HG02798 (cell line): ENCODE measurements around the gene KCNQ1.

Source experiments
- ATAC-seq: cut with Tn5 transposase; IDR thresholded peaks from one replicate; pipeline ENCODE4 v1.9.1; 2021; ENCODE audit warnings: mild to moderate bottlenecking; ENCODE audit not compliant: unreplicated experiment, poor library complexity

KCNQ1 gene

GRCh38 chr11:2832533-2833020, 387.8 kb downstream of the KCNQ1 start:
- ATAC-seq: no peak

DNA sequence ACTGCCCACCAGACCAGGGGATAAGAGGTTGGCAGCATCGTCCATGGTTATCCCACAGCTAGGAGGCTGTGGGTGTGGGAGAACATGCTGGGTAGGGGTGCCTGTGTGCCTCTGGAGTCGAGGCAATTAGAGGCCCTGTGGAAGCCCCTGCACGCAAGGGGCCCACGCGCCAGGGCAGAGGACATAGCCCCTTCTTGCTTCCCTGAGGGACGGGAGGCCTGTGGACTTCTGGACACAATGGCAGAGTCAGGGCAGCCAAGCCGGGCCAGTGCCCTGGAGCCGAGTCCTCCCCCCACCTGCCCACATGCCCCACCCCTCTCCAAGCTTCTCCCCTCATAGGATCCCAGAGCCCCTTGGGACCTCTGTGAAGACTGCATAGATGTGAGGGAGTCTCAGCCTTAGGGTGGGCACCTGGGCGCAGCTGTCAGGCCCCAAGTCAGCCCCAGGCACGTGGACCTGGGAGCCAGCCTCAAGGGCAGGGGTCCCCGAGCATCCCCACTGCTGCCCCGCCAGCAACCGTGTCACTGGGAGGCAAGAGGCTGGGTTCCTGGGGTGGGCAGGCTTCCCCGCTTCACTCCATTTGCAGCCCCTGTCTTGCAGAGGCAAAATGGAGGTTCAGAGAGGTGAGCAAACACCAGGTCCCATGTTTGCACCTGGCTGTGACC, 388.4 kb downstream of the KCNQ1 start:
- no peak for ATAC-seq

DNA sequence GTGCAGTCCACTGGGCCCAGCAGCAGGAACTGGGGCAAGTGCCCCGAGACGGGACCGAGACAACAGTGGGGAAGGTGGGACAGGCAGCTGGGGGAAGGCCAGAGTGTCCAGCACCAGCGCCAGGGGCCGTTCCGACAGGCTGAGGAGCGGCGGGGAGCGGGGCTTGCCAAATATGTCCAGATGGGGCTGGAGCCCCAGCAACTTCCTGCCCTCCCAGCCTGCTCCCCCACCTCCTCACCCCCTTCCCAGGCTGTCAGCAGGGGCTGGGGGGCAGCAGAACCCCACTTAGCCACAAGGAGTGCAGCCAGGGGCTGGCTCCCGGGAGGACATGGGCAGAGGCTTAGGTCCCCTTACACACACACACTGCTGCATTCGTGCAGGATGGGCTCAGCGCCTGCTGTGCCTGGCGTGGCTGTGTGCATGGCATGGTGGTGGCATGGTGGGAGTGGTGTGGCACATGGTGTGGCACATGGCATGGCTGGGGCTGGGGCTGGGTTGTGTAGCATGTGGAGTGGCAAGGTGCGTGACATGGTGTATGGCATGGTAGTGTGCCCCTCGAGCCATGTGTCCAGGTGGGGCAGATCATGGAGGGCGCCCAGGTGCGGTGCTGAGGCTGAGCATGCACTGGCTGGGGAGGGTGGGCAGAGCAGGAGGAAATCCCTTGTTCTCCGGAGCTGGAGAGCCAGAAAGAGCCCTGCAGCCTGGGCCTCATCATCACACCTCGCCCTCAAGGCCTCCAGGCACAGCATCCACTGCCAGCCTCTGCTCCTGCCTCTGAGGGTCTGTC, 389.1 kb downstream of the KCNQ1 start:
- ATAC-seq: no peak

DNA sequence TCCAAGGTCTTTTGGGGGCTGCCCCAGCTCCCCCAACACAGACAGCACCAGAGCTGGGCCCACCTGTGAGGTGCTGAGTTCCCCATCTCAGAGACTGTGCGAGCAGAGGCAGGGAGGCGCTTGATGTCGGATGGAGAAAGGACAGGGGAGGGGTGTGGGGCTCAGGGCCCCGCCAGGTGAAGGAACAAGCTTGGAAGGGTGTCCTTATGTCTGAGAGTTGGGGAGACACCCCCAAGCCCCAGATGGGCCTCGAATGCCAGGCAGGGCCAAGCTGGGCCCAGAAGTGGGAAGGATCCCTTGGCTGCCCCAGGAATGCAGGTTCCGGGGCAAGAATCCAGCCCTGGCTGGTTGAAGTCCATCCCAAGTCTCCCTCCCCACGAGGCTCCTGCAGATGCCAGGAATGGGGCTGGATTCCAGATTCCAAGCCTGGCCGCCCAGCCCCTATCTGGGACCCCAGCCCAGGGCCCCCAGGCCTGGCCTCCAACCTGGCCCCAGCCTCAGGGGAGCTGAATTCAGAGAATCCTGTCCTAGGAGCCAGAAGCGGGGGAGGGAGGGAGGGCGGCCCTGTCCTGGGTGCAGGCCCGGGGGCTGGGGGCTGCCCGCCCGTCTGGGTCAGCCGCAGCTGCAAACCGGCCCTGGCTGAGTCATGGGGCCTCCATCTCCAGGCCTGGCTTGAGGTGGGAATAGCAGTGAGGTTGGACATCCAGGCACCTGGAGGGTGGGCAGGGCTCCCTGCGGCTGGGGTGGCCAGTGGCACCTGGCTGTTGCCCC, 389.9 kb downstream of the KCNQ1 start:
- ATAC-seq: no peak

DNA sequence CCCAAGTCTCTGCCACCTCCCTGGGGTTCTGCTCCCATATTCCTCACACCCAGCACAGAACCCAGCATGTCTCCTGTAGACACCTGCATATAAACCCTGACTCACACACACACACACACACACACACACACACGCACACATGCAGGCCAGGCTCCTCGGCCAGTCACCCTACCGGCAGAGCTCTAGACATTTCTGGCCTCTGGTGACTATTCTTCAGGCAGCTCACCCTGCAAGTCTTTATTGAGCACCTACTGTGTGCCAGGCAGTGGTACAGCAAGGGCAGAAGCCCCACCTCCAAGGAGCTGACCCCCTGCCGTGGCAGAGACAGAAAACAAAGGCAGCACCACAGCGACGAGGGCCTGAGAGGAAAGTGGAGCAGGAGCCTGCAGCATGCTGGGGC, 390.5 kb downstream of the KCNQ1 start:
- no peak for ATAC-seq

- ATAC-seq: no peak
Observed at GRCh38 chr11:2835751-2836150, 390.9 kb downstream of the KCNQ1 start.

DNA sequence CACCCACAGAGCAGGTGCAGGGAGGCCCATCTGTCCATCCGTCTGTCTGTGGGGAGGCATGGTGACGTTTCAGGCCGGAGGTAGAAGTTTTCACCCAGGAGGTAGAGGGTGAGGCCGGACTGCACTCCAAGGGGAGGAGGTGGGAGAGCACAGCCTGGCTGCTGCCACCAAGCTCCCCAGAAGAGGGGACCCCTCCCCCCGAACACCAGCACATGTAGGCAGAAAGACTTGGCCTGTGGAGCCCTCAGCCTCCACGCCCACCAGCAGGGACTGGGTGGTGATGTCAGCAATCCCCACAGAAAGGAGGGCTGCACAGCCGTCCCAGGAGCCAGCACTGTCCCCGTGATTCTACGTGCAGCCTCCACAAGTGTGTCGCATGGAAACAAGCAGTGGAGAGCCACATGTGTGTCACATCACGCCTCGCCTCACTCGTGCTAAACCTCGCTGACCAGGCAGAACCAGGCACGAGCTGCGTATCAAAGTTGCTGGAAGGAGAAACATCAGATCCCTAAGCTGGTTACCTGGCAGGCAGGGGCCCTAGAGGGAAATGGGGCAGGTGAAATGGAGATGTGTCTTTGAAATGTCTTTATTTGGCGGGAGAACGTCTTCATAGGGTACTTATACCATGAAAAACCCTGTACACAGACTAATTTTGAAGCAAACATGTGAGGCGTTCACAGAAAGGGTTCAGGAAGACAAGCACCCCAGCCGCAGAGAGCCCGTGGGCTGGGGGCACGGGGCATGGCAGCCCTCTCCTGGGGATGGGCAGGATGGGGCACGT, 391.7 kb downstream of the KCNQ1 start:
- ATAC-seq: no peak

- no peak for ATAC-seq
Observed at GRCh38 chr11:2837096-2837601, 392.3 kb downstream of the KCNQ1 start.

DNA sequence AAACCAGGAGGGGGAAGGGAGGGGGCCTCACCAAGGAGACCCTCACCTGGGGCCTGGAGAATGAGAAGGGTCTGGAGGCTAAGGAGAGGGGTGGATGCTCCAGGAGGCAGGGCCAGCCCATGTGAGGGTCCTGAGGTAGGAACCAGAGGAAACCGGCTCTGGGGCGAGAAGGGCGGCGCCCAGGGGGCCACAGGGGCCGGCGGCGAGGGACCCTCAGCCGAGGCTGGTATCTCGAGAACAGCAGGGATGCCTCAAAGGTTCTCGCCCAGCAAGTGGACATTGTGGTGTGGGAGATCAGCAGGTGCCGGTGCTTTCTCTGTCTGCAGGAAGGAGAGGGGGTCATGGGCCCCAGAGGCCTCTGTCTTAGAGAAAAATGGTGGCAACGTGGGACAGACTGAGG, 392.8 kb downstream of the KCNQ1 start:
- no peak for ATAC-seq

GRCh38 chr11:2838091-2838490, 393.3 kb downstream of the KCNQ1 start:
- ATAC-seq: no peak

DNA sequence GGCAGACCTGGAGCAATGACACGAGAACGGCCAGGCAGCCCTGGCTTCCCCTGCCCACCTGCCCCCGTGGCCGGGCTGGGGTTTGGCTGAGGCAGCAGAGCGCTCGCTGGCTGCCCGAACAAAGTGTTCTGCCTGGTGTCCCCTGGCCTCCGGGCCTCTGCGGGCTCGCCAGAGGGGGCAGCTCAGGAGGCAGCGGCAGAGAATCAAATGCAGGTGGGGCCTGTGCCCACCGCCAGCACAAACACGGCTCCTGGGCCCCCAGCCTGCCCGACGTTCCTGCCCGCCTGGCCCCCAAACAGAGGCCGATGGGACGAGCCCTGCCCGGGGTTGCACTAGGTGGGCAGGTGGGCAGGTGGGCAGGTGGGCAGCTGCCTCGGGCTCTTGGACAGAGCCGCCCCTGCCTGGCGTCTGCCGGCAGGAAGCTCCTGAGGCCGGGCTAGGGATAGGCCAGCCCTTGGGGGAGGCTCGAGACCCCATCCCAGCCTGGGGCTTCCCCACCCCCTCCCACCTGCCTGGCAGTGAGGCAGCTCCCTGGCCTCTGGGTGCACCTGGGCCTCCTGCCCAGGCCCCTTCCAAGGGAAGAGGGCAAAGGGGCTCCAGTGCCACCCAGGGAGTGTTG, 394.0 kb downstream of the KCNQ1 start:
- ATAC-seq: no peak

- ATAC-seq: no peak
Observed at GRCh38 chr11:2839395-2839943, 394.7 kb downstream of the KCNQ1 start.

DNA sequence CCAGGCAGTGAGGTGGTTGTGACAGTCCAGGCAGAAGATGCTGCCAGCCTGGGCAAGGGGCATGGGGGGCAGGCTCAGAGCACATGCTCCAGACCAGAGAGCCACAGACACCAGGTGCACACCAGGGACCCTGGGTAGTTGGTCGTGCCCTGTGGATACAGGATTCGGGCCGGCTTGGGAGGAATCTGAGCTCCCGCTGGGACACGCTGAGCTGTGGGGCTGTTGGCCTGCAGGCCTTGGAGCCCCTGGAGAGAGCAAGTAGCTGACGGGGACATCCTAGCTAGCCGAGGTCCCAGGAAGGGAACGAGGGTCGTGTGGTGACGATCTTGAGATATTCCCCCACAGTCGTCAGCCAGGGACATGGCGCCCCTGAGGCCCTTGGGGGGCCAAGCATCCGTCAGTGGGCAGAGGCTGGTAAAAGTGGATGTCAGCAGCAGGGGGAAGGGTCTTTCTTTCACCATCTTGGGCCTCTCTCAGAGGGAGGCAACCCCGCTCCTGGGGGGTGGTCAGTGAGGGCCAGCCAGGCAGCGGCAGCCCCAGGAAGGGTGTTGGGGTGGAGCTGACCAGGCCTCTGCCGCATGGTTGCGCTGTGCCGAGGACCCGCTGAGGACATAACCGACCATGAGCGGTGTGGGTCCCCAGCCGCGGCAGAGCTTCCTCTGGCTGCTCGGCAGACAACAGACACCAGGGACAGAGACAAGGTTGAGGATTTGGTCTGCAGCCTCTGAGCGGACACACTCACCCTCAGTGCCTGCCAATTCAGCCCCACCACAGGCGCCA, 396.8 kb downstream of the KCNQ1 start:
- ATAC-seq: no peak

- ATAC-seq: no peak
Observed at GRCh38 chr11:2842876-2843275, 398.1 kb downstream of the KCNQ1 start.

GRCh38 chr11:2843551-2843950, 398.7 kb downstream of the KCNQ1 start:
- no peak for ATAC-seq

DNA sequence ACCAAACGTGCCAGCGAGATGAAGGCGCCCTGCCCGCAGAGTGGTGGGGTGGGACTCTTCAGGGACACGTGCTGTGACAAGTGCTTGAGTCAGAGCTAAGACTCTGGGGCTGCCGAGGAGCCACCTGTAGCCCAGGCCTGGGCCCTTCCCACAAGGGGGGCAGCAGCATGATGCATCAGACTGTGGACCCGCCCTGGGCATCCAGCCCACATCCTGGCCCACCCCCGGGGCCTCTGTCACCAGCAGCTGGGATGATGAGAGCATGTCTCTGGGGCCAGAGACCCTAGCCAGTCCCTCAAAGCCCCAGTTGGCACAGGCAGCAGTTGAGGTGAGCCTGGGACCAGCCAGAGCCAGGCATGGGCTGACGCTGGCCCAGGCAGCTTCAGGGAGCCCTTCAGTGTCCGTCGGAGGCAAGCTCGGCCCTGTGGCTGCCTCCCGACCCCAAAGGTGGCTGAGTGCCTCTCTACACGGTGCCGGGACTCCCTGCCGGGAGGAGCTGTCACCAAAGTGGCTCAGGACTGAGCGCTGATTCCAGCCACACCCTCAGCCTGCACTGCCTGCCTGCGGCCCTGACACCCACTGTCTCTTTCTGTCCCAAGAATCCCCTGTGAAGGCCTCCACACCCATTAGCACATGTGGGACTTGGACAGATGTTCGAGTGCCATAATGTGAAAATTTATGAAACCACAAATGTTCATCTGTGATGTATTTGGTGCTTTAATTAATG, 399.5 kb downstream of the KCNQ1 start:
- ATAC-seq: no peak

DNA sequence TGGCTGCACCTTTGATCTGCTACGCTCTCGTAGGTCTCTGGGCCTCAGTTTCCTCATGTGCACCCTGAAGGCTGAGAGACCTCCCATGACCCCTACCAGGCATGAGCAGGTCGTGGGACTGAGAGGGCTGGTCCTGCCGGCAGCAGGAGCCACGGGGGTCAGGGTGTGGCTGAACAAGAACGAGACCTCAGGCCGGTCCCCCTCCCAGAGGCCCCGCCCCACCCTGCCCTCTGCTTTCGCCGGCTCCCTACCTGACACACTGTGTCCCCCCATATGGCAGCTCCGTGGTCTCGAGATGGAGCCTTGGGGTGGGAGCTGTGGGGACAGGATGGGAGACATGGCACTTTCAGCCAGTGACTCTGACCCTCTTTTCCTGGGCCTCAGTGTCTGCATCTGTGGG, 400.2 kb downstream of the KCNQ1 start:
- ATAC-seq: no peak

DNA sequence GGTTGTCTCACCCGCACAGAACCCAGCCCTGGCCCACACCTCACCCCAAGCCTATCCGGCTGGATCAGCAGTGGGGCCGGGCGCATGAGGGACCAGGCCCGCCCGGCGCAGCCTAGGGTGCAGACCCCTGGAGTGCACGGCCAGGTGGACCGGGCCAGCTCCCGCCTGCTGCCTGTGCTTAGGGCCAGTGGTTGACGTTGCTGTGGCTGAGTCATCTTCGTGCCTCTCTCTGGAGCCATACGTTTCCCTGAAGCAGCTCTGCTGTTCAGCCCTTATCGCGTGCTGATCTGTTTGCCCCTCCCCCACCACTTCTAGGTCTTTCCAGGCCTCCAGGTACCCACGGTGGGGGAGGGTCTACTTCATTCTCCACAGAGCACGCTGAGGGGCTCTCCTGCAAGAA, 401.2 kb downstream of the KCNQ1 start:
- no peak for ATAC-seq
